Measurements from ENCODE around the gene RPL35A. TPM values are rescaled to one million over a fixed set of nuclear protein-coding genes. Genes with fewer than 3 reads are reported as not detected.
"Not testable (repeated sequence)": the region's sequence is repeated elsewhere in the genome, so short reads cannot be mapped to it uniquely, and the experiment has no call there.

RPL35A gene
- total RNA-seq, result 874 and 916 TPM in 2 replicates

DNA sequence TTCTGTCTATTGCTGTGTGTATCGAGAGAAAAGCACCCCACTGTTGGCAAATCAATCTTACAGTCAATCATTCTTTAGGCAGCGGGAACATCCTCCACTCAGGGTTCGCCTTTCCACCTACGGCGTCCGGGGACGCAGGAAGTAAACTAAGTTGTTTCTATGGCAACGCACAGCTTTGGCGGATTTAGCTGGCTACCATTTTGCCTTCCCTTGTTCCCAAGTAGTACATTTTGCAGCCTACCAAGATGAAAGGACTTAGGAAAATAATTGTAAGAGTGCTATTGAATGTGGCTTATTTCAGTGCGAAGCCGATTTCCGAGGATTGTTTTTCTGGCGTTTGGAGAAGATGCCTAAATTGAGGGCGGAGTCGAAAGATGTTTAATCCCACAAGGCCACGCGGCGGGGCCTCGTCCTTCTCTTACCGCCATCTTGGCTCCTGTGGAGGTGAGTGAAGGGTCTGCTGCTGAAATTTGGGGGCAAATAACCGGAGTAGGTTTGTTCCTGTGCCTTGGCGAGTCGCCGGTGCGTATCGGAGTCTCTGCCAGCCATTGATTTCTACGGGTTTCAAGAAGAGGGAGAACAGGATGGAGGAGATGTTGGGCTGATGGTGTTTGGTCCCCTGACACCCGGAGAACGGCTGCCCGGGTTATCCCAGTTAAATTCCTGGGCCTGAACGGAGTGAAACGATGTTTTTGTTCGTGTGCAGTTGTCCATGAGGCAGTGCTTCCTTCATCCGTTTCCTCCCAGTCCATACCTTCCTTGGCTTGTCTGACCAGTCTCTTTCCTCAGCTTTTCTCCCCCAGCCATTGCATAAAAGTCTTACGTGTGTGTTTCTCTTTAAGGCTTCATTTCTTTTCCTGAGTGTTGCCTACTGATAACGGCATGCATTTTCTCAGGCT lies at the start of gene RPL35A:
TSS of gene RPL35A (plus strand) at position 413 of the 899 bp plus-strand sequence. CDS start 778 bp downstream, outside the sequence.
- intact Hi-C loops (cut with micrococcal nuclease), result loop anchor here (1.0 to 5.0 kb wide), 7 partner anchors 10 to 653 kb away; partner anchors contain the start of genes DLG1, LMLN and RUBCN

- intact Hi-C loops (cut with micrococcal nuclease), result no loop called here
Measured at GRCh38 chr3:197901626-197902025, 48.4 kb upstream of the RPL35A start.

DNA sequence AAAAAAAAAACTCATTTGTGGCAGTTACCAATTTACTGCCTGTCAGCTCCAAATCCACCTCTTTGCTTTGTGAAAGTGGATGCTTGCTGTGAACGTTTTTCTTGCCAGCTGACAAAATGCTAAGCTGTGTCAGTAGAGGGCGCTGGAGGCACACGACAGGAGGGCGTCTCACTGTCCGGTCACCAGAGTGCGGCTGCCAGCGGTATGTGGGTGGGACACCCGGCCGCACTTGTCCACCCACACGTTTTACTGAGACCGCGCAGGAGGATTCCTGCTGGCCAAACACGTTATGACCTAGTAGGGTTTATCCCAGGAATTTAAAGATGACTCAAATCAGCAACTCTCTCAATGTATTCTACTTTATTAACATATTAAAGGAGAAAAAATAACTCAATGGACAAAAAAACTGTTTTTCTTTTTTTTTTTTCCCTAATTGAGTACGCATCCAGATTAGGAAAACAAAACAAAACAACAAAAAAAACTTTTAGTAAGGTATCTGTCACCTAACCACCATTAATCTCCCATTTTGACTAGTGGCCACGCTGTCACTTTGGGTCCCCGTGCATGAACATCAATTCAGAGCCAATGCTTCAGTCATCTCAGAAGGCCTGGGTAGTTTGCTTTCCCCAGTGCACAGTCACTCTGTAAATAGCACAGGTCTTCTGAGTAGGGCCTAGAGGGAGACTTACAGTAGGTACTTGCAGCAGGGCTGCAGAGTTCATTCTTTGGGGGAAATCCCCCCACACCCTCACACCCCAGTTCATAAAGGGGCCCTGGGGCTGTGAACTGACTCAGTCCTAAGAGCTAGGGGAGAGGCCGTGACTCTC lies 43.8 kb upstream of the RPL35A start:
- intact Hi-C loops (cut with micrococcal nuclease), result loop anchor here (1.0 to 2.0 kb wide), 3 partner anchors 37 to 167 kb away; partner anchors contain the start of gene LMLN

DNA sequence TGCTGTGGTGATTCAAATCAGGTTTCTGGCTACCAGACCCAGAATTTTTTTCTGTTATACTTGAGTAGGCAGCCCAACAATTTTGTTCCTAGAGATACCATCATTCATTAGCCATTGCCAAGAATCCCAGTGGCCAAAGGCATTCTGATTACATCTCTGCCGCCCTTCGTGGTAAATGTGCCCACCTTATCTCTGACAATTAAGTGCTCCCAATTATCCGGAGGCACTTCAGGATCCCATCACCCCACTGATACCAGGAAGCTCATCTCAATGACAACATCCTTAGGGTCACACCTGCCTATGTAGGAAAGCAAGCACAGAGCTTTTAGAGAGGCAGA lies 43.2 kb upstream of the RPL35A start:
- intact Hi-C loops (cut with micrococcal nuclease), result loop anchor here (1.0 to 2.0 kb wide), 3 partner anchors 36 to 166 kb away; partner anchors contain the start of gene LMLN

GRCh38 chr3:197907196-197907595 lies 42.8 kb upstream of the RPL35A start:
- intact Hi-C loops (cut with micrococcal nuclease), result loop anchor here (2.0 kb wide), 1 partner anchor 166 kb away; no protein-coding TSS in a partner anchor

- intact Hi-C loops (cut with micrococcal nuclease), result not testable (repeated sequence)
Measured at GRCh38 chr3:197908550-197908949, 41.4 kb upstream of the RPL35A start.

DNA sequence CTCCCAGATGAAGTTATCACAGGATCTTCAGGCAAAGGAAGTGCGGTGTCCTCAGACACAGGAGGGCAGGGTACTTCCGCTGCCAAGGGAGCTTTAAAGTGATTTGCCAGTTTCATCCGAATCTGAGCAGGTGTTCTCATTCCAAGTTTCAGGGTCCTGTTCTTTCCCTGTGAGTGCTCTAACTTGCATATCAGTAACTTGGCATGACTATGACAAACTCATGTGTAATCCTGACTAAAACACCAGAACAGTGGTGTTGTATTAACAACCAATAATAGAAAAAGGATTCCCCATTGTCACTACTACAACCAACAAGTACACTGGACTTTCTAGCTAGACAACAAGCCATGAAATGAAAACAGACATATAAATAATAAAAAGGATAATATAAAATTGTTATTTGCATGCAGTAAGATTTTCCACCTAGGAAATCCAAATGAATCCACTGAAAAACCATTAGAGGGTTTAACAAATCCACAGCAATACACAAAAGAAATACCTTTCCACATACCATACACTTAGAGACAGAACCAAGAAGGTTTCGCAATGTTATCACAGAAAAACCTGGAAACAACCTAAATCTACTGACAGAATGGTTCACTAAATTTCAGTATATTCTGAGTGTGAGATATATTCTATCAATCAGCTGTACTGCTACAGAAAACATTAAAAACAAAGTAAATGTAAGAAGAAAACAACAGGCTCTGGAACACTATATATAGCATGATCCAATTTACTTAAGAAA lies 40.9 kb upstream of the RPL35A start:
- intact Hi-C loops (cut with micrococcal nuclease), result no loop called here

GRCh38 chr3:197912741-197913476 lies 37.1 kb upstream of the RPL35A start:
- intact Hi-C loops (cut with micrococcal nuclease), result no loop called here

- intact Hi-C loops (cut with micrococcal nuclease), result no loop called here
Measured at GRCh38 chr3:197913641-197914380, 36.2 kb upstream of the RPL35A start.

- intact Hi-C loops (cut with micrococcal nuclease), result not testable (repeated sequence)
Measured at GRCh38 chr3:197921429-197922275, 28.3 kb upstream of the RPL35A start.

DNA sequence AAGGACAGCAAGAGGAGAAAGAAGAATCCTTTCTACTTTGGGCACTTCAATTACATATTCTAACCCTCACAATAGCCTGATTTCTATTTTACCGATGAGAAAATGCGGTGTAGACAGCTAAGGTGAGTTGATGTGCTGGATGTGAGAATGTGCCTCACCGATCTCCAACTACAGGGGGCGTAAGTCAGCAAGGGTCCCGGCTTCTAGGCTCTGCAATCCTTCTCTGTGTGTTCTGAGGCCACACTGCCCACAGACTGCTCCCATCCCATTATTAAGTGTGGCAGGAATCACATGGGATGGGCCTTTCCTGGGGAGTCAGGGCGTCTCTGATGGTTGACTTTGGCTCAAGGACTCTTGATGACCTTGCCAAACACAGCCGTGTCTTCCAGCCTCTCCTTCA lies 23.6 kb upstream of the RPL35A start:
- intact Hi-C loops (cut with micrococcal nuclease), result no loop called here

- intact Hi-C loops (cut with micrococcal nuclease), result not testable (repeated sequence)
Measured at GRCh38 chr3:197927578-197927977, 22.4 kb upstream of the RPL35A start.

- intact Hi-C loops (cut with micrococcal nuclease), result no loop called here
Measured at GRCh38 chr3:197936819-197937384, 13.1 kb upstream of the RPL35A start.

DNA sequence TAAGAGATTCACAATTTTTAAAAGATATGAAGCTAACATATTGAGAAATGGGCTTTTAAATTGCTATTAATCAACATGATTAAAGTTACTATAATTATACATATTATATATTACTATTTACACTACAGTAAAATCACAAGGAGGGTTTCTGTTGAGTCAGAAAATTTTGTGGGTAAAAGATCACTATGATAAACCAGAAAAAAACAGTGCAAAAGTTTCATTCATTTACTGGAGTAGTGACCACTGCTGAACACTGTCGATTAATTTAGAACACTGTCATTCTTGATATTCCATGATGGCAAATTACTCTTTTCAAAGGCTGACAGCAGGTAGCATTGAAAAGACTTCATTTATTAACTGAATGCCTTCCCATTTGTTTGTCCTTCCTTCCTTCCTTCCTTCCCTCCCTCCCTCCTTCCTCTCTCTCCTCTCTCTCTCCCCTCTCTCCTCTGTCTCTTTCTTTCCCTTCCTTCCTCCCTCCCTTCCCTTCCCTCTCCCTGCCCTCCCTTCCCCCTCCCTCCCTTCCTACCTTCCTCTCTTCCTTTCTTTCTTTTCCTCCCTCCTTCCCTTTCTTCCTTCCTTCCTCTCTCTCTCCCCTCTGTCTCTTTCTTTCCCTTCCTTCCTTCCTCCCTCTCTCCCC lies 9.1 kb upstream of the RPL35A start:
- intact Hi-C loops (cut with micrococcal nuclease), result no loop called here

GRCh38 chr3:197942956-197943556 lies 6.9 kb upstream of the RPL35A start:
- intact Hi-C loops (cut with micrococcal nuclease), result loop anchor here (1.0 kb wide), 1 partner anchor 37 kb away; no protein-coding TSS in a partner anchor

DNA sequence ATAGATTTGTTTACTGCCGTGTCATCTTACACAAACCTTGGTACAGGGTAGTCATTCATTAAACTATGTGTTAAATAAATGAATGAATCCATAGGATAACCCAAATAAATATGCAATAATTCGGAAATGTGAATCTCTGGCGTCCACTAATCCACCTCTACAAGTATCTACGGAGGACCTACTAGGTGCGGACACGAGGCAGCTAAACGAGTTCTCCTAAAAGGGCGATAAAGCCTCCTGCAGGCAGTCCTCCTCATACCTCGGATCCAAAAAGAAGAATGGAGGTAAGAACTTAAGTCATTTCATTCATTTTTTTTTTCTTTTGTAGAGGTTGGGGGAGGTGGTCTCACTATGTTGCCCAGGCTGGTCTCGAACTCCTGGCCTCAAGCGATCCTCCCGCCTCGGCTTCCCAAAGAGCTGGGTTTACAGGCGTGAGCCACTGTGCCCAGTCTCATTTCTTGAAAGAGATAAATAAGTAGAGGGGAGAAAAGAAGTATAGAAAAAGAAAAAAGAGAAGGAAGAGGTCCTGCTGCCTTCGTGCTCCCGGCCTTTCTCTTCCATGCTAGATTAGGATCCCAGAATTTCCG lies 706 bp upstream of the RPL35A start:
- intact Hi-C loops (cut with micrococcal nuclease), result loop anchor here (2.0 to 5.0 kb wide), 4 partner anchors 70 to 652 kb away; partner anchors contain the start of gene DLG1

- intact Hi-C loops (cut with micrococcal nuclease), result loop anchor here (1.0 to 2.0 kb wide), 3 partner anchors 10 to 238 kb away; partner anchors contain the start of genes LMLN and RUBCN
Measured at GRCh38 chr3:197950677-197951061, 679 bp downstream of the RPL35A start.

Measured in T-helper 1 cell treated with Interleukin-12 subunit alpha and Interleukin-12 subunit beta and Interleukin-4 antibody, amounts not matched to agents 30 ng/mL and 1 ng/mL, for 36 hours (primary cell).